Activated naive CD4-positive, alpha-beta T cell treated with anti-CD3 and anti-CD28 coated beads for 36 hours (primary cell): ENCODE data around the gene WNK2. TPM values are rescaled to one million over a fixed set of nuclear protein-coding genes. Genes with fewer than 3 reads are reported as not detected.
A peak's percentile ranks its signal among the peaks of the same experiment; 100 is the strongest.

Experiments
- CTCF ChIA-PET: fragments of 350-600 bp; sonication (Branson Sonifier 250); formaldehyde crosslinking; loops from one replicate; lab custom pipeline; 2021; ENCODE audit warnings: antibody characterized with exemption; lab: Charles Lee
- DNase-seq: peaks from one replicate; pipeline ENCODE4 v3.0.0-alpha.2; 2020
- H3K27ac Mint-ChIP-seq: one replicate; pipeline ENCODE4 v1.8.0; 2021; ENCODE audit warnings: mild to moderate bottlenecking, mixed read lengths
- H3K27me3 Mint-ChIP-seq: one replicate; pipeline ENCODE4 v1.8.0; 2021; ENCODE audit warnings: low read depth, mixed read lengths
- H3K36me3 Mint-ChIP-seq: one replicate; pipeline ENCODE4 v1.8.0; 2021; ENCODE audit warnings: low read depth, mixed read lengths
- H3K4me1 Mint-ChIP-seq: one replicate; pipeline ENCODE4 v1.8.0; 2021; ENCODE audit warnings: low read depth, mixed read lengths
- H3K4me3 Mint-ChIP-seq: one replicate; pipeline ENCODE4 v1.8.0; 2021; ENCODE audit warnings: mild to moderate bottlenecking, moderate library complexity, mixed read lengths
- H3K9me3 Mint-ChIP-seq: one replicate; pipeline ENCODE4 v1.8.0; 2021; ENCODE audit warnings: mixed read lengths
- intact Hi-C: fragments of 100-400 bp; cut with micrococcal nuclease; formaldehyde crosslinking; loops from one replicate; pipeline ENCODE4 v1.15.1; 2023
- total RNA-seq, 2 experiments: library from RNA; stranded (reverse); gene quantifications; one replicate each; pipeline ENCODE4 v1.2.3, GENCODE V29; 2021

The WNK2 gene
- total RNA-seq, 2 experiments from 2014 or later: 5.2 to 5.8 TPM

GRCh38 chr9:93252781-93253530 lies 69.0 kb downstream of the WNK2 start:
- H3K27me3 Mint-ChIP-seq: no peaks in the 10 kb centered on the region
- H3K4me1 Mint-ChIP-seq: no peaks in the 10 kb centered on the region
- no peaks in the 10 kb centered on the region for H3K36me3 Mint-ChIP-seq
- H3K9me3 Mint-ChIP-seq: no peaks in the 10 kb centered on the region
- no peak overlapping the region for H3K27ac Mint-ChIP-seq
- no peak overlapping the region for H3K4me3 Mint-ChIP-seq
- no peak for DNase-seq
- intact Hi-C loops: no loop called here
- CTCF ChIA-PET: no interaction called here

- no peak for DNase-seq
- CTCF ChIA-PET: no interaction called here
- intact Hi-C loops: no loop called here
- no peaks in the 10 kb centered on the region for H3K36me3 Mint-ChIP-seq
- no peaks in the 10 kb centered on the region for H3K4me1 Mint-ChIP-seq
- no peak overlapping the region for H3K27ac Mint-ChIP-seq
- no peak overlapping the region for H3K4me3 Mint-ChIP-seq
- H3K27me3 Mint-ChIP-seq: no peaks in the 10 kb centered on the region
- no peaks in the 10 kb centered on the region for H3K9me3 Mint-ChIP-seq
Measured at GRCh38 chr9:93253633-93254032, 69.7 kb downstream of the WNK2 start.

- H3K4me3 Mint-ChIP-seq: no peak overlapping the region
- no peaks in the 10 kb centered on the region for H3K36me3 Mint-ChIP-seq
- H3K27ac Mint-ChIP-seq: no peak overlapping the region
- CTCF ChIA-PET: no interaction called here
- H3K4me1 Mint-ChIP-seq: no peaks in the 10 kb centered on the region
- H3K27me3 Mint-ChIP-seq: no peaks in the 10 kb centered on the region
- H3K9me3 Mint-ChIP-seq: no peaks in the 10 kb centered on the region
- intact Hi-C loops: no loop called here
- DNase-seq: no peak
Measured at GRCh38 chr9:93254061-93254481, 70.1 kb downstream of the WNK2 start.

GRCh38 chr9:93254806-93255493 lies 71.0 kb downstream of the WNK2 start:
- peak; percentile 3 for DNase-seq
- H3K27me3 Mint-ChIP-seq: no peaks in the 10 kb centered on the region
- no peaks in the 10 kb centered on the region for H3K36me3 Mint-ChIP-seq
- H3K27ac Mint-ChIP-seq: no peak overlapping the region
- no peaks in the 10 kb centered on the region for H3K4me1 Mint-ChIP-seq
- CTCF ChIA-PET: interaction anchor here (1.4 kb wide), 1 partner anchor 146 kb away, joined by 3 read pairs; no protein-coding TSS in a partner anchor
- intact Hi-C loops: no loop called here
- H3K4me3 Mint-ChIP-seq: no peak overlapping the region
- H3K9me3 Mint-ChIP-seq: no peaks in the 10 kb centered on the region

GRCh38 chr9:93255494-93255867 lies 71.5 kb downstream of the WNK2 start:
- Mint-ChIP-seq H3K27me3 (no peaks in the 10 kb centered on the region), H3K27ac (no peak overlapping the region), H3K4me1 (no peaks in the 10 kb centered on the region), H3K4me3 (no peak overlapping the region), H3K36me3 (no peaks in the 10 kb centered on the region), H3K9me3 (no peaks in the 10 kb centered on the region)
- intact Hi-C loops: no loop called here
- DNase-seq: no peak
- CTCF ChIA-PET: interaction anchor here (1.4 kb wide), 1 partner anchor 146 kb away, joined by 3 read pairs; no protein-coding TSS in a partner anchor

DNA sequence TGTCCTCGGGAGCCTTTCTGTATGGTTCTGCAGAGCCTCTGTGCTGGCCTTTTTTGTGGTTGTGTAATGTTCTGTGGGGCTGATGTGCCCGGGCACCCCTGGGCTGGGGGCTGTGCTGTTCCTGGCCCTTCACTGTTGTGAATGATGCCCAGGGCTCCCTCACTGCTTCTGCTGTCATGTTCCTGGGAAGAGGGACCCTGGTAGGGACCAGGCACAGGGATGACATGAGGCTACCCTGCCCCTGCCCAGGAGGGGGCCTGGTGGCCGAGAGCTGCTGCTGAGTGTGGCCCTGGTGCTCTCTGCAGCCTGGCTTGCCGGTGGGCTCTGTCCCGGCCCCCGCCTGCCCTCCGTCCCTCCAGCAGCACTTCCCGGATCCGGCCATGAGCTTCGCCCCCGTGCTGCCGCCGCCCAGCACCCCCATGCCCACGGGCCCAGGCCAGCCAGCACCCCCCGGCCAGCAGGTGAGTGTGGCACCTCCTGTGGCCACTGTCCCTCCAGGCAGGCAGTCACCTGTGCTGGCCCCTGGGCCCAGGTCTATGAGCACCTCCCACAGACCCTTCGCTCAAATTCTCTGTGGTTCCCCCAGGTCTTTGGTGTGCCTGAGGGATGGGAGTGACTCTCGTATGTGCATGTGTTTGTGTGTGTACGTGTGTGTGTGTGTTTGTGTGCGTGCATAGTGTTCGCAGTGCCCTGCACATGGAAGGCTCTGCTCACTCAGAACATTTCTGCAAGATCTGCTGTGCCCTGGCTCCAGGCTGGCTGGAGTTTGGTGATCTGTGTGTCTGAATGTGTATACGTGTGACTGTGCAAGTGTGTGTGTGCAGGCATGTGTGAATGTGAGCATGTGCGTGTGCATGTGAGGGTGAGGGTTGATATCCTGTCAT lies 72.3 kb downstream of the WNK2 start:
- CTCF ChIA-PET: interaction anchor here (1.4 kb wide), 1 partner anchor 147 kb away, joined by 3 read pairs; no protein-coding TSS in a partner anchor
- peak; percentile 2 for DNase-seq

DNA sequence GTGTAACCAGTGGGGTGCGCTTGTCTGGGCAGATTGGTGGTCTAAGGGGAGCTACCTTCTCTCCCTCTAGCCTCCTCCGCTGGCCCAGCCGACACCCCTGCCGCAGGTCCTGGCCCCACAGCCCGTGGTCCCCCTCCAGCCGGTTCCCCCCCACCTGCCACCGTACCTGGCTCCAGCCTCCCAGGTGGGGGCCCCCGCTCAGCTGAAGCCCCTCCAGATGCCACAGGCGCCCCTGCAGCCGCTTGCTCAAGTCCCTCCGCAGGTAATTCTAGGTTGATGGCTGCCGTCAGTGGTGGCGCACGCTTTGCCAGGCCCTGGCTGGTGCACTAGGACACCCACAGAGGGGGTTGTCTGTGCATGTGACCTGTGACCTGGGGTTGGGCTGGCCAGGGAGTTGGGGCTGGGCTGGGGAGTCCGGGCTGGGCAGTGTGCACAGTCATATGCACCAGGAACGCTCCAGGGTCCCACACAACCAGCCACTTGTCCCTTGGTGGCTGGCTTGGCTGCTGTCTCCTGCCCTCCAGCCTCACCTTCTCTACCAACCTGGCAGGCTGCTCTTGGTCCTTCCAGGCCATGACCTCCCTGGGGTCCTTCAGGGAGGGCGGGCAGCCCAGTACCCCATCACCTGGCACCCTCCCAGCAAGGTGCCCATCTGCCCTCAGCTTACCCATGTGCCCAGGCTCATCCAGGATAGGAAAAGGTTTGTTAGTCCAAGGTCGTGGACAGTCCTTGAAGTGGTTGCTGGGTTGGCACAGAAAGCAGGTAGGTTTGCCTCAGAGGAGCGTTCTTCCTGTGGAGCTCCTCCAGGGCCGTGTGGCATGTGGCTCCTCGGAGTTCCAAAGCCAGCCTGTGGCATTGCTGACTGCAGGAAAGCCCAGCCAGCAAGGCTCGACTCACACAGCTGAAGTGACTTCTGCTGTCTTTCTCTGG lies 73.2 kb downstream of the WNK2 start:
- intact Hi-C loops: no loop called here
- H3K9me3 Mint-ChIP-seq: no peaks in the 10 kb centered on the region
- no peaks in the 10 kb centered on the region for H3K4me1 Mint-ChIP-seq
- no peak overlapping the region for H3K27ac Mint-ChIP-seq
- CTCF ChIA-PET: no interaction called here
- DNase-seq: peak; percentile 1
- no peaks in the 10 kb centered on the region for H3K27me3 Mint-ChIP-seq
- no peaks in the 10 kb centered on the region for H3K36me3 Mint-ChIP-seq
- no peak overlapping the region for H3K4me3 Mint-ChIP-seq

More for the DNA sequence above, 72.3 kb downstream of the WNK2 start:
- H3K4me3 Mint-ChIP-seq: no peak overlapping the region
- no peaks in the 10 kb centered on the region for H3K36me3 Mint-ChIP-seq
- H3K9me3 Mint-ChIP-seq: no peaks in the 10 kb centered on the region
- no peak overlapping the region for H3K27ac Mint-ChIP-seq
- H3K4me1 Mint-ChIP-seq: no peaks in the 10 kb centered on the region
- intact Hi-C loops: no loop called here
- H3K27me3 Mint-ChIP-seq: no peaks in the 10 kb centered on the region

DNA sequence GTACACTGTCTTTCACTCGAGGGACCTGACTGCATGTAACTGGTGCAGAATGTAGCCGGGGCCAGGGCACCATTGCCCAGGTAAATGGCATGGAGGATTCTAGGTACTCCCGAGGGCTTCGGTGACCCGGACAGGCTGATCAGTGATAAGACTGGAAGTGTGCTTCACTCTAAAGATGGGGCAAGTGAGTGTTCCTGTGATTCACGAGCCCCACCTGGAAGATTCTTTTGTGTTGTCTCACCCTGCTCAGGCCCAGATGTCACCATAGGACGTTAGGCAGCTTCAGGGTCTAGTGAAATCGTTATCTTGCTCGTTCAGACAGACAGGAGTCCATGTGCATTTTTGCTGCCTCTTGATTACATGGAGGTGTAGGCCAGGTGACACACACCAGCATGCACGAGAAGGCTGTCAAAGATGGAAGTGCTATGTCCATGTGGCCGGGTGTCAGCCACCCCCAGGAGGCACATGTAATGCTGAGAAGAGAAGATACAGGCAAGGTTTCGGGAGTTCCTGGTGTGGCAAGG lies 73.9 kb downstream of the WNK2 start:
- no peaks in the 10 kb centered on the region for H3K9me3 Mint-ChIP-seq
- CTCF ChIA-PET: no interaction called here
- intact Hi-C loops: no loop called here

DNA sequence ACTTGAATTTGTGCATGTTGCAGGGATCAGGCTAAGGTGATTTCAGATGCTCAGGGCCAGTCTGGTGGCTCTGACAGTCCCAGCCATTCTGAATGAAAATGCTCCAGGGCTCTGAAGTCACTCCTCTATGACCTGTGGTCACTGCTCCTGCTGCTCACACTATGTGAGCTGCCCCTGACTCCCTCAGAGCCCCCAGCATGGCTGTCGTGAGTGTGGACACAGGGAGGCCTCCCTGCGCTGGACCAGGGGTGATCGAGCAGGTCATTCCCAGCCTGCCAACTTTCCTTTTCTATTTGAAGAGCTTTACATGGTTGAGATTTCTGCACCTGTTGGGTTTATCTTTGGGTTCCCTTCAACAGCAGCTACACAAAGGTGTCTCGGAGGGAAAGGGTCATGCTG lies 74.5 kb downstream of the WNK2 start:
- CTCF ChIA-PET: no interaction called here
- Mint-ChIP-seq H3K9me3 (no peaks in the 10 kb centered on the region), H3K4me3 (no peak overlapping the region), H3K36me3 (no peaks in the 10 kb centered on the region), H3K4me1 (no peaks in the 10 kb centered on the region), H3K27me3 (no peaks in the 10 kb centered on the region), H3K27ac (no peak overlapping the region)
- intact Hi-C loops: no loop called here
- peak; percentile 0 for DNase-seq

More for the DNA sequence above, 73.9 kb downstream of the WNK2 start:
- H3K4me1 Mint-ChIP-seq: no peaks in the 10 kb centered on the region
- H3K27ac Mint-ChIP-seq: no peak overlapping the region
- no peaks in the 10 kb centered on the region for H3K36me3 Mint-ChIP-seq
- no peak overlapping the region for H3K4me3 Mint-ChIP-seq
- no peaks in the 10 kb centered on the region for H3K27me3 Mint-ChIP-seq
- DNase-seq: peak; percentile 2

DNA sequence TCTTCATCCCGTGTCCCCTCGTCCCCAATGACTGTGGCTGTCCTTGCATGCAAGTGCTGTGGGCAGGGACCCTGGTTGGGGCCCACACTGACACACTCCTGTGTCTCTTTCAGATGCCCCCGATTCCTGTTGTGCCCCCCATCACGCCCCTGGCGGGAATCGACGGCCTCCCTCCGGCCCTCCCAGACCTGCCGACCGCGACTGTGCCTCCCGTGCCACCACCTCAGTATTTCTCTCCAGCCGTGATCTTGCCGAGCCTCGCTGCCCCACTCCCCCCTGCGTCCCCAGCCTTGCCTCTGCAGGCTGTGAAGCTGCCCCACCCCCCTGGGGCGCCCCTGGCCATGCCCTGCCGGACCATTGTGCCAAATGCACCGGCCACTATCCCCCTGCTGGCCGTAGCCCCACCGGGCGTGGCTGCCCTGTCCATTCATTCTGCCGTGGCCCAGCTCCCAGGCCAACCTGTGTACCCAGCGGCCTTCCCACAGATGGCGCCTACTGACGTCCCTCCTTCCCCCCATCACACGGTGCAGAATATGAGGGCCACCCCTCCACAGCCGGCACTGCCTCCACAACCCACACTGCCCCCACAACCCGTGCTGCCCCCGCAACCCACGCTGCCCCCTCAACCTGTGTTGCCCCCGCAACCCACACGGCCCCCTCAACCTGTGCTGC lies 75.0 kb downstream of the WNK2 start:
- intact Hi-C loops: no loop called here
- H3K9me3 Mint-ChIP-seq: no peaks in the 10 kb centered on the region
- DNase-seq: peak; percentile 2
- no peak overlapping the region for H3K4me3 Mint-ChIP-seq
- no peaks in the 10 kb centered on the region for H3K27me3 Mint-ChIP-seq
- no peaks in the 10 kb centered on the region for H3K4me1 Mint-ChIP-seq
- no peaks in the 10 kb centered on the region for H3K36me3 Mint-ChIP-seq
- CTCF ChIA-PET: no interaction called here
- H3K27ac Mint-ChIP-seq: no peak overlapping the region
